ENCODE measurements around the gene SLC39A11.
"Not testable (repeated sequence)": the region's sequence is repeated elsewhere in the genome, so short reads cannot be mapped to it uniquely, and the experiment has no call there.

SLC39A11 gene

GRCh38 chr17:73101031-73101430, 8.5 kb upstream of the SLC39A11 start:
- TF ChIP-seq CTCF (IDR thresholded peaks at IDR 0.05; ENCODE audit: extremely low read depth, insufficient read depth, missing control alignments): no peak
- DNase-seq (ENCODE audit: low spot score): no peak
- in situ Hi-C loops (cut with MboI; ENCODE audit: low pct_unique_long_range_greater_than_20kb, low sequenced_read_pairs, unreplicated experiment): no loop called here

GRCh38 chr17:73100363-73100762, 7.9 kb upstream of the SLC39A11 start:
- in situ Hi-C loops (cut with MboI; ENCODE audit: low pct_unique_long_range_greater_than_20kb, low sequenced_read_pairs, unreplicated experiment): no loop called here
- no peak for DNase-seq (ENCODE audit: low spot score)
- no peak for TF ChIP-seq CTCF (IDR thresholded peaks at IDR 0.05; ENCODE audit: extremely low read depth, insufficient read depth, missing control alignments)

DNA sequence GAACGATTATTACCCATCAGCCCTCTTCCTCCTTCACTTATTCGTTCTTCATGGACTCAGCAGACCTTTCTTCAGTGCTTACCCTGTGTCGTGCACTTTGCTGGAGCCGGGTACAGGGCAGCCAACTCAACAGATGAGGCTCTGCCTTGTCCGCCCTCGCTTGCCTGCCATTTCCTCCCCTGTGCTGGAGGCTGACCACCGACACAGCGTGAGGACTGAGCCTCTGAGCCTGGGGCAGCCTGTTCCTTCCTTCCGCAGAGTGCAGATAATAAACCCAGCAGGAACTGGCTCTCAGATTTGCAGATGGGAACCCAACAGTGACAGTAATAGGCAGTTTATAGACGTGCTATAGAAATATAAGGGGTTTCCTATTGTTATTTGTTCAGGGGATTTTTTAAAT, 7.0 kb upstream of the SLC39A11 start:
- no peak for DNase-seq (ENCODE audit: low spot score)
- in situ Hi-C loops (cut with MboI; ENCODE audit: low pct_unique_long_range_greater_than_20kb, low sequenced_read_pairs, unreplicated experiment): no loop called here
- no peak for TF ChIP-seq CTCF (IDR thresholded peaks at IDR 0.05; ENCODE audit: extremely low read depth, insufficient read depth, missing control alignments)

DNA sequence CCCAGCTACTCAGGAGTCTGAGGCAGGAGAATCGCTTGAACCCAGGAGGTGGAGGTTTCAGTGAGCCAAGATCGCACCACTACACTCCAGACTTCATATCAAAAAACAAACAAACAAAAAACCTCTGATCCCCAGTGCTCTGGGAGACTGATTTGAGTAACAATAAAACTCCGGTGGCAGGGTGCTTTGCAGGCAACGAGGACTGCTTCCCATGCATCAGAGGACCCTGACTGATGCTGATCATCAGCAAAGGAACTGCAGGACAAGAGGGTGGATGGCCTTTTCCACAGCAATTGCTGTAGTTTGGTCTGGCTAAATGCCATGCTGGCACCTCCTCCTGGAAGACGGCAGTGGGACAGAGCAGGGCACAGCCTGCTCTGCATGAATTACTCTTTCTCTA, 6.4 kb upstream of the SLC39A11 start:
- in situ Hi-C loops (cut with MboI; ENCODE audit: low pct_unique_long_range_greater_than_20kb, low sequenced_read_pairs, unreplicated experiment): no loop called here
- no peak for DNase-seq (ENCODE audit: low spot score)
- TF ChIP-seq CTCF (IDR thresholded peaks at IDR 0.05; ENCODE audit: extremely low read depth, insufficient read depth, missing control alignments): no peak

- in situ Hi-C loops (cut with MboI; ENCODE audit: low pct_unique_long_range_greater_than_20kb, low sequenced_read_pairs, unreplicated experiment); DNase-seq (ENCODE audit: low spot score): not testable (repeated sequence)
These were observed 5.7 kb upstream of the SLC39A11 start for GRCh38 chr17:73097973-73098765.

- DNase-seq (ENCODE audit: low spot score): no peak
- TF ChIP-seq CTCF (IDR thresholded peaks at IDR 0.05; ENCODE audit: extremely low read depth, insufficient read depth, missing control alignments): no peak
- in situ Hi-C loops (cut with MboI; ENCODE audit: low pct_unique_long_range_greater_than_20kb, low sequenced_read_pairs, unreplicated experiment): no loop called here
These were observed 4.4 kb upstream of the SLC39A11 start for GRCh38 chr17:73096866-73097265.

DNA sequence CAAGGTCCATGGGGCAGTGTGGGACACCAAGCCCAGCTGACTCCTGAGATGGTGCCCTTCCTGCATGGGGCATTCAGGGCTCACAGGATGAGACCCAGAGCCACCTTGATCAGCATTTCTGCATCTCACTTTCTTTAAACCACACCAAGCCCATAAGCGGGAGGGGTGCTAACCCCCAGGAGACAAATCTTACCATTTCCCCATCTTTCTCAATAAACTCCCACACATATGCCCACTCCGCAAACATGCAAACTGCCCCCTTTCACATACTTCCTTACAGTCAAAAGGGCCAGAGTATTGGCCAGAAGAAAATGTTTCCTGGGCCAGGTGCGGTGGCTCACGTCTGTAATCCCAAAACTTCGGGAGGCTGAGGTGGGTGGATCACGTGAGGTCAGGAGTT, 3.7 kb upstream of the SLC39A11 start:
- in situ Hi-C loops (cut with MboI; ENCODE audit: low pct_unique_long_range_greater_than_20kb, low sequenced_read_pairs, unreplicated experiment): no loop called here
- no peak for TF ChIP-seq CTCF (IDR thresholded peaks at IDR 0.05; ENCODE audit: extremely low read depth, insufficient read depth, missing control alignments)
- DNase-seq (ENCODE audit: low spot score): no peak
